T-cell (primary cell): ENCODE data around the gene SLC6A8. TPM values are rescaled to one million over a fixed set of nuclear protein-coding genes. Genes with fewer than 3 reads are reported as not detected.
"Not testable (repeated sequence)": the region's sequence is repeated elsewhere in the genome, so short reads cannot be mapped to it uniquely, and the experiment has no call there.

ENCODE experiments used
- ATAC-seq, 4 experiments: fragments of 200-7000 bp in 3 of 4; fragments of 150-1000 bp in 1 of 4; cut with Tn5 transposase; replicated peaks in 1 of 4; 1 replicate in 3 of 4; 2 replicates in 1 of 4; pipeline ENCODE4 v1.10.0; 2021; ENCODE audit warnings: moderate library complexity in 3 of 4, mild to moderate bottlenecking in 2 of 4, moderate number of reproducible peaks in 1 of 4
- CTCF ChIA-PET, 2 donors: fragments of 300-600 bp; sonication (Branson Sonifier 250); formaldehyde crosslinking; loops; one replicate each; lab custom pipeline; 2022; ENCODE audit warnings: antibody characterized with exemption in 2 of 2; lab: Charles Lee
- POLR2A ChIA-PET, 2 donors: fragments of 300-600 bp; sonication (Branson Sonifier 250); formaldehyde crosslinking; loops; one replicate each; lab custom pipeline; 2022; ENCODE audit warnings: antibody characterized with exemption in 2 of 2; lab: Charles Lee
- DNase-seq, 35 experiments: peaks; one replicate each; pipeline versions ENCODE4 v3.0.0 to v3.0.0-alpha.2; 2013 to 2023
- H3K27ac ChIP-seq: one replicate; pipeline ENCODE4 v1.5.1; 2013; ENCODE audit warnings: low read length
- H3K27me3 ChIP-seq, 2 experiments: replicated peaks in 1 of 2; 1 replicate in 1 of 2; 2 replicates in 1 of 2; pipeline versions ENCODE4 v1.6.1 to v1.7.0; 2013; ENCODE audit warnings: low read length in 1 of 2, mixed read lengths in 1 of 2; ENCODE audit not compliant: control insufficient read depth in 2 of 2, insufficient read depth in 2 of 2; ENCODE audit errors: extremely low read depth in 1 of 2
- H3K36me3 ChIP-seq, 2 donors: 1 replicate in 1 of 2; 2 replicates in 1 of 2; pipeline versions ENCODE4 v1.6.1 to v1.7.0; 2013; ENCODE audit warnings: low read length in 1 of 2; ENCODE audit not compliant: control insufficient read depth in 2 of 2, insufficient read depth in 1 of 2; ENCODE audit errors: extremely low read depth in 1 of 2
- H3K4me1 ChIP-seq, 2 experiments: 1 replicate in 1 of 2; 2 replicates in 1 of 2; pipeline versions ENCODE4 v1.6.1 to v1.7.0; 2013; ENCODE audit warnings: low read length in 2 of 2, mixed read lengths in 1 of 2; ENCODE audit not compliant: insufficient read depth in 2 of 2, control insufficient read depth in 1 of 2; ENCODE audit errors: extremely low read depth in 1 of 2
- H3K4me3 ChIP-seq, 2 donors: 1 replicate in 1 of 2; 2 replicates in 1 of 2; pipeline versions ENCODE4 v1.5.1 to v1.7.0; 2013; ENCODE audit warnings: mild to moderate bottlenecking in 2 of 2, low read length in 1 of 2, moderate library complexity in 1 of 2; ENCODE audit not compliant: control insufficient read depth in 1 of 2; ENCODE audit errors: extremely low read depth in 1 of 2
- H3K9me3 ChIP-seq: 2 replicates; pipeline ENCODE4 v1.7.0; 2013
- H3K27ac Mint-ChIP-seq, 2 donors: one replicate each; pipeline ENCODE4 v1.8.0; 2020 to 2021; ENCODE audit warnings: mild to moderate bottlenecking in 2 of 2, mixed read lengths in 2 of 2
- H3K27me3 Mint-ChIP-seq, 2 donors: one replicate each; pipeline ENCODE4 v1.8.0; 2021 to 2022; ENCODE audit warnings: mixed read lengths in 2 of 2
- H3K36me3 Mint-ChIP-seq: one replicate; pipeline ENCODE4 v1.8.0; 2021; ENCODE audit warnings: mixed read lengths
- H3K4me1 Mint-ChIP-seq, 3 donors: one replicate each; pipeline ENCODE4 v1.8.0; 2020 to 2022; ENCODE audit warnings: mixed read lengths in 3 of 3, mild to moderate bottlenecking in 1 of 3
- H3K4me3 Mint-ChIP-seq, 3 donors: one replicate each; pipeline ENCODE4 v1.8.0; 2020 to 2022; ENCODE audit warnings: mild to moderate bottlenecking in 3 of 3, mixed read lengths in 3 of 3, moderate library complexity in 3 of 3
- H3K9me3 Mint-ChIP-seq, 3 donors: one replicate each; pipeline ENCODE4 v1.8.0; 2020 to 2022; ENCODE audit warnings: mixed read lengths in 3 of 3
- WGBS: methylation state at CpG from one replicate; pipeline ENCODE4 v1.1.5; 2013; ENCODE audit warnings: missing lambda C conversion rate; ENCODE audit not compliant: insufficient coverage; 5-methylcytosine and 5-hydroxymethylcytosine counted together
- total RNA-seq, 35 experiments: library from RNA in 6 of 35; stranded (reverse) in 6 of 35; fragments of 120-200 nt in 1 of 35; gene quantifications; one replicate each; pipeline versions ENCODE4 v1.2.1 to v1.2.4 and lab custom pipeline; 2013 to 2026

SLC6A8 gene
- total RNA-seq, 5 donors from 2014 or later (not counting 1 experiment from before 2014, with no cell fraction given): 0.89 to 2.3 (median 1.9) TPM

GRCh38 chrX:153692611-153693156, 5.0 kb downstream of the SLC6A8 start:
- 55% methylated on average over 9 of the region's 24 CpGs for WGBS
- CTCF ChIA-PET: no interaction called here

GRCh38 chrX:153693216-153694086, 5.7 kb downstream of the SLC6A8 start:
- POLR2A ChIA-PET: no interaction called here
- 85% methylated on average over 13 of the region's 31 CpGs for WGBS
- ATAC-seq (peak in 1 of 4 experiments; percentile 34), DNase-seq (no peak)
- CTCF ChIA-PET: no interaction called here
- Mint-ChIP-seq H3K27me3 (peaks cover 2 to 10% of the 10 kb centered on the region in 2 donors), H3K4me1 (peaks cover 0 to 7% (median 0%) of the 10 kb centered on the region in 3 donors), H3K9me3 (no peaks in the 10 kb centered on the region), H3K4me3 (no peak overlapping the region), H3K27ac (peak overlapping the region in 1 of 2 donors; percentile 44), H3K36me3 (peaks cover 8% of the 10 kb centered on the region)
- peaks cover 0 to 14% of the 10 kb centered on the region in 2 experiments for H3K27me3 ChIP-seq
- H3K36me3 ChIP-seq: peaks cover 0 to 7% of the 10 kb centered on the region in 2 donors
- no peaks in the 10 kb centered on the region for H3K4me1 ChIP-seq
- H3K9me3 ChIP-seq: no peaks in the 10 kb centered on the region
- no peak overlapping the region for H3K4me3 ChIP-seq
- H3K27ac ChIP-seq: no peak overlapping the region

More at GRCh38 chrX:153692611-153693156, 5.0 kb downstream of the SLC6A8 start:
- peaks cover 7% of the 10 kb centered on the region for H3K36me3 Mint-ChIP-seq
- H3K27ac Mint-ChIP-seq: peak overlapping the region in 1 of 2 donors; percentile 44
- Histone ChIP-seq H3K9me3 (no peaks in the 10 kb centered on the region), H3K27me3 (peaks cover 0 to 14% of the 10 kb centered on the region in 2 experiments), H3K36me3 (peaks cover 0 to 5% of the 10 kb centered on the region in 2 donors), H3K27ac (no peak overlapping the region), H3K4me1 (no peaks in the 10 kb centered on the region), H3K4me3 (no peak overlapping the region)
- peaks cover 0 to 6% (median 0%) of the 10 kb centered on the region in 3 donors for H3K4me1 Mint-ChIP-seq
- DNase-seq: no peak
- peaks cover 2 to 9% of the 10 kb centered on the region in 2 donors for H3K27me3 Mint-ChIP-seq
- no peaks in the 10 kb centered on the region for H3K9me3 Mint-ChIP-seq
- ATAC-seq: no peak
- no peak overlapping the region for H3K4me3 Mint-ChIP-seq
- POLR2A ChIA-PET: no interaction called here

- Histone ChIP-seq H3K27me3 (peaks cover 0 to 14% of the 10 kb centered on the region in 2 experiments), H3K36me3 (peaks cover 0 to 11% of the 10 kb centered on the region in 2 donors)
- CTCF ChIA-PET, H3K9me3 ChIP-seq, DNase-seq, H3K4me3 Mint-ChIP-seq, H3K9me3 Mint-ChIP-seq, H3K4me3 ChIP-seq, H3K27ac Mint-ChIP-seq, H3K4me1 Mint-ChIP-seq, ATAC-seq, H3K27ac ChIP-seq, H3K4me1 ChIP-seq: not testable (repeated sequence)
- H3K36me3 Mint-ChIP-seq: peaks cover 12% of the 10 kb centered on the region
- H3K27me3 Mint-ChIP-seq: peaks cover 2 to 12% of the 10 kb centered on the region in 2 donors
- WGBS: 100% methylated on average over 2 of the region's 16 CpGs
- POLR2A ChIA-PET: interaction anchor here in 1 of 2 donors (0.7 kb wide), 1 partner anchor 748 kb away, joined by 6 read pairs; no protein-coding TSS in a partner anchor
These were observed 6.5 kb downstream of the SLC6A8 start for GRCh38 chrX:153694256-153694655.

GRCh38 chrX:153694687-153695270, 7.1 kb downstream of the SLC6A8 start:
- POLR2A ChIA-PET: interaction anchor here in 1 of 2 donors (0.7 kb wide), 1 partner anchor 749 kb away, joined by 6 read pairs; no protein-coding TSS in a partner anchor
- ATAC-seq (no peak), DNase-seq (no peak)
- Histone ChIP-seq H3K27ac (no peak overlapping the region), H3K4me3 (no peak overlapping the region), H3K27me3 (peaks cover 0 to 9% of the 10 kb centered on the region in 2 experiments), H3K4me1 (no peaks in the 10 kb centered on the region), H3K9me3 (no peaks in the 10 kb centered on the region), H3K36me3 (peaks cover 0 to 11% of the 10 kb centered on the region in 2 donors)
- Mint-ChIP-seq H3K4me3 (no peak overlapping the region), H3K36me3 (peaks cover 12% of the 10 kb centered on the region), H3K9me3 (no peaks in the 10 kb centered on the region), H3K4me1 (peaks cover 0 to 7% (median 0%) of the 10 kb centered on the region in 3 donors), H3K27me3 (peaks cover 2 to 12% of the 10 kb centered on the region in 2 donors), H3K27ac (no peak overlapping the region)
- 100% methylated on average over 3 of the region's 23 CpGs for whole genome bisulfite sequencing
- CTCF ChIA-PET: interaction anchor here in 1 of 2 donors (0.6 kb wide), 1 partner anchor 35 kb away, joined by 6 read pairs; no protein-coding TSS in a partner anchor

GRCh38 chrX:153696100-153696499, 8.4 kb downstream of the SLC6A8 start:
- Mint-ChIP-seq H3K9me3 (no peaks in the 10 kb centered on the region), H3K27ac (no peak overlapping the region), H3K4me3 (no peak overlapping the region), H3K4me1 (peaks cover 0 to 7% (median 0%) of the 10 kb centered on the region in 3 donors), H3K36me3 (peaks cover 12% of the 10 kb centered on the region), H3K27me3 (peaks cover 0 to 9% of the 10 kb centered on the region in 2 donors)
- DNase-seq (no peak), ATAC-seq (no peak)
- ChIA-PET POLR2A (no interaction called here), CTCF (no interaction called here)
- H3K4me3 ChIP-seq: no peak overlapping the region
- no peaks in the 10 kb centered on the region for H3K4me1 ChIP-seq
- peaks cover 0 to 16% of the 10 kb centered on the region in 2 donors for H3K36me3 ChIP-seq
- no peaks in the 10 kb centered on the region for H3K27me3 ChIP-seq
- no peak overlapping the region for H3K27ac ChIP-seq
- WGBS: 94% methylated on average over 8 of the region's 15 CpGs
- H3K9me3 ChIP-seq: no peaks in the 10 kb centered on the region

GRCh38 chrX:153696538-153696937, 8.8 kb downstream of the SLC6A8 start:
- H3K27me3 Mint-ChIP-seq, H3K27ac ChIP-seq, CTCF ChIA-PET, H3K27ac Mint-ChIP-seq, H3K4me1 ChIP-seq, H3K4me3 ChIP-seq, ATAC-seq, H3K9me3 ChIP-seq, H3K27me3 ChIP-seq, POLR2A ChIA-PET, H3K4me3 Mint-ChIP-seq, H3K9me3 Mint-ChIP-seq, DNase-seq, H3K4me1 Mint-ChIP-seq: not testable (repeated sequence)
- H3K36me3 ChIP-seq: peaks cover 3 to 20% of the 10 kb centered on the region in 2 donors
- WGBS: no CpG with 5 or more reads among the region's 10 CpGs
- H3K36me3 Mint-ChIP-seq: peaks cover 12% of the 10 kb centered on the region
